Ishikawa (cell line): ENCODE data around the gene OTUB2.

Source experiments
- CEBPB ChIP-seq: IDR thresholded peaks from 2 replicates; pipeline ENCODE4 v1.6.1; 2012
- CREB1 ChIP-seq: IDR thresholded peaks from 2 replicates; pipeline ENCODE4 v1.6.1; 2012; ENCODE audit warnings: low read depth
- EGR1 ChIP-seq: IDR thresholded peaks from 2 replicates; pipeline ENCODE4 v1.6.1; 2012
- EP300 ChIP-seq: IDR thresholded peaks from 2 replicates; pipeline ENCODE4 v1.6.1; 2012; ENCODE audit warnings: borderline replicate concordance
- FOXM1 ChIP-seq: IDR thresholded peaks from 2 replicates; pipeline ENCODE4 v1.6.1; 2012; ENCODE audit warnings: low read depth, borderline replicate concordance
- RAD21 ChIP-seq: IDR thresholded peaks from 2 replicates; pipeline ENCODE4 v1.6.1; 2012; ENCODE audit warnings: low read depth
- YY1 ChIP-seq: IDR thresholded peaks from 2 replicates; pipeline ENCODE4 v1.6.1; 2012; ENCODE audit warnings: low read depth
- ZBTB7A ChIP-seq: IDR thresholded peaks from 2 replicates; pipeline ENCODE4 v1.6.1; 2012; ENCODE audit warnings: low read depth
- TF ChIP-seq, protein P1 (sequence below): IDR thresholded peaks from 2 replicates; pipeline ENCODE4 v1.6.1; 2012

DNA sequence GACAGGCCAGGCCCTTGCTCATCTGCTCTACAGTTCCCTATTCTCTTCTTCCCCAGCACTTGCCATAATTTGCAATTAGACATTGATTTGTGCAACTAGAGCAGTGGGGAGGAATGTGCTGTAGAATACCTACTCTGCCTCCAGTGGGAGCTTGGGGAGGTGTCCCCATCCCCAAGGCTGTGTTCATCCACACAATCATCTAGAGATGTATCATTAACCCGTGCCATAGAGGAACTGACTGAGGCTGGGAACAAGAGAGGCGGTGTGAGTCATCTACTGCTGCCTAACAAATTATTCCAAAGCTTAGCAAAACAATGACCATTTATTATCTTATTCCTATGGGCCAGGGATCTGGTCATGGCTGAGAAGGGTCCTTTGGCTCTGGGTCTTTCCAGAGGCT lies 5.1 kb upstream of the OTUB2 start:
- TF ChIP-seq FOXM1: no peak
- no peak for TF ChIP-seq CEBPB
- no peak for TF ChIP-seq CREB1
- no peak for TF ChIP-seq RAD21
- no peak for TF ChIP-seq EP300
- TF ChIP-seq ZBTB7A: no peak
- TF ChIP-seq YY1: no peak
- TF ChIP-seq, protein P1, sequence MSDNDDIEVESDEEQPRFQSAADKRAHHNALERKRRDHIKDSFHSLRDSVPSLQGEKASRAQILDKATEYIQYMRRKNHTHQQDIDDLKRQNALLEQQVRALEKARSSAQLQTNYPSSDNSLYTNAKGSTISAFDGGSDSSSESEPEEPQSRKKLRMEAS: no peak
- TF ChIP-seq EGR1: no peak
